Neutrophil (primary cell): ENCODE results near the gene CCSER1.
"Not testable (repeated sequence)": the region's sequence is repeated elsewhere in the genome, so short reads cannot be mapped to it uniquely, and the experiment has no call there.

Experiments used
- H3K27ac ChIP-seq: fragments of 200-600 bp; sonication (generic); 2 replicates; pipeline ENCODE4 v1.5.1; 2016; ENCODE audit warnings: mild to moderate bottlenecking, moderate library complexity
- H3K27me3 ChIP-seq: fragments of 200-600 bp; sonication (generic); 2 replicates; pipeline ENCODE4 v1.6.0; 2016; ENCODE audit warnings: mild to moderate bottlenecking
- H3K36me3 ChIP-seq: fragments of 200-600 bp; sonication (generic); 2 replicates; pipeline ENCODE4 v1.5.1; 2017
- H3K4me1 ChIP-seq, 2 experiments: fragments of 200-600 bp in 1 of 2; sonication (generic) in 1 of 2; 1 replicate in 1 of 2; 2 replicates in 1 of 2; pipeline versions ENCODE4 v1.5.1 to v1.6.1; 2013 to 2016; ENCODE audit warnings: low read depth in 1 of 2, low read length in 1 of 2, mild to moderate bottlenecking in 1 of 2, moderate library complexity in 1 of 2; ENCODE audit not compliant: control insufficient read depth in 1 of 2, insufficient read depth in 1 of 2
- H3K4me3 ChIP-seq, 2 experiments: fragments of 200-600 bp in 1 of 2; sonication (generic) in 1 of 2; 1 replicate in 1 of 2; 2 replicates in 1 of 2; pipeline ENCODE4 v1.5.1; 2013 to 2016; ENCODE audit warnings: low read depth in 1 of 2, low read length in 1 of 2, mild to moderate bottlenecking in 1 of 2, moderate library complexity in 1 of 2
- H3K9me3 ChIP-seq: fragments of 200-600 bp; sonication (generic); 2 replicates; pipeline ENCODE4 v1.5.1; 2016
- CTCF ChIP-seq: fragments of 200-600 bp; sonication (generic); IDR thresholded peaks from 2 replicates; pipeline ENCODE4 v1.5.1; 2016; ENCODE audit warnings: antibody characterized with exemption

CCSER1 gene

DNA sequence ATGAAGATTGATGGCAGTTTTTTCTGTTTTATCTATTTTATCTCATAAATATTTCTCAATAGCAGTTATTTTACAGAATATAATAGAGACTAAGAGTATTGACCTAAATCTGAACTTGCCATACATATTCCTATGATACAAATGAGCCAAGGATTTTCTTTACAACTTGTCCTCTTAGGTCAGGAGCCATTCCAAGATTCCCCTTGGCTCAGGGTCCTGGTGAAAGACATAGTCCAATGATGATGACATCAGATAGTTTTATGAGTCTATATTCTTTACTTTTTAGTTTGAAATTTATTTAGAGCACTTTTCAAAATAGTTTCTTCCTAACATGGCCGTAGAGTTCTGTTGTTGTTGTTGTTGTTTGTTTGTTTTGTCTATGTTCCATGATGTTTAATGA lies 1307.4 kb downstream of the CCSER1 start:
- Histone ChIP-seq H3K27me3 (no peaks in the 10 kb centered on the region), H3K27ac (no peak overlapping the region), H3K9me3 (peaks cover 12% of the 10 kb centered on the region), H3K4me1 (no peaks in the 10 kb centered on the region), H3K36me3 (no peaks in the 10 kb centered on the region), H3K4me3 (no peak overlapping the region)
- TF ChIP-seq CTCF: no peak

DNA sequence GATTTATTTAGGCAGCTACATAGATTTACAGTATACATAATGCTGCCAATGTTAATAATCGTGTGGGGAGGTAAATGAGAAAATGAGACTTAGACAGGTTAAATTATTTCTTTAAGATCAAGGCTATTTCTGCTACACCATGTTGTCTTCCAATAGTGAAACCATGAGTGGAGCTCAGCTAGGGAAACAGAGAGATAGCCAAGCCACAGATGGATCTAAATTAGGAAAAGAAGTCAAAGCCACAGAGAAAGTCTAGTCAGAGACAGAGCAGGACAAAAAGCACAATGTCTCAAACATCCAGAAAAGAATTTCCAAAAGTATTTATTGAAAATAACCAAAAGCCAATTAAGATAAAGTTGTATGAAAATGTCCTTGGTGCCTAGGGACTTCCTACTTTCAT lies 1309.4 kb downstream of the CCSER1 start:
- no peak for TF ChIP-seq CTCF
- Histone ChIP-seq H3K9me3 (peaks cover 9% of the 10 kb centered on the region), H3K36me3 (no peaks in the 10 kb centered on the region), H3K27ac (no peak overlapping the region), H3K4me3 (no peak overlapping the region), H3K4me1 (no peaks in the 10 kb centered on the region), H3K27me3 (no peaks in the 10 kb centered on the region)

DNA sequence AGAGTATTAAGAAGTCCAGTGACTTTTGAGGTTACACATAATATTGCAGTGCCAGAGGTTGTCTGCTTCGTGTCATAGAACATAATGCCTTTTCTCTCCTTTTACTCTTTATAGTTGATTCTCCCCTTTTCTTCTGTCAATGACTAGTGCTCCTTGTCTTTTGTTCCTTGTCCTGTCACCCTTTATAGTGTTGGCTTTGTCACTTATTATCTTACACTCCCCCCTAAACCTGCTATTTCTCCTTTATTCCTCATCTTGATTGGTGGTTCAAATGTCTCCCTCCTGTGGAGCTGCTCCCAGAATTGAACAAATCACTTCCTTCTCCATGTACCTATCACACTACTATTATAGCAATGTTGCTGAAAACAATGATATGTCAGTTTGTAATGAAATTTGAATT lies 1320.0 kb downstream of the CCSER1 start:
- Histone ChIP-seq H3K9me3 (no peaks in the 10 kb centered on the region), H3K27ac (no peak overlapping the region), H3K27me3 (no peaks in the 10 kb centered on the region), H3K4me3 (no peak overlapping the region), H3K4me1 (no peaks in the 10 kb centered on the region), H3K36me3 (no peaks in the 10 kb centered on the region)
- no peak for TF ChIP-seq CTCF

DNA sequence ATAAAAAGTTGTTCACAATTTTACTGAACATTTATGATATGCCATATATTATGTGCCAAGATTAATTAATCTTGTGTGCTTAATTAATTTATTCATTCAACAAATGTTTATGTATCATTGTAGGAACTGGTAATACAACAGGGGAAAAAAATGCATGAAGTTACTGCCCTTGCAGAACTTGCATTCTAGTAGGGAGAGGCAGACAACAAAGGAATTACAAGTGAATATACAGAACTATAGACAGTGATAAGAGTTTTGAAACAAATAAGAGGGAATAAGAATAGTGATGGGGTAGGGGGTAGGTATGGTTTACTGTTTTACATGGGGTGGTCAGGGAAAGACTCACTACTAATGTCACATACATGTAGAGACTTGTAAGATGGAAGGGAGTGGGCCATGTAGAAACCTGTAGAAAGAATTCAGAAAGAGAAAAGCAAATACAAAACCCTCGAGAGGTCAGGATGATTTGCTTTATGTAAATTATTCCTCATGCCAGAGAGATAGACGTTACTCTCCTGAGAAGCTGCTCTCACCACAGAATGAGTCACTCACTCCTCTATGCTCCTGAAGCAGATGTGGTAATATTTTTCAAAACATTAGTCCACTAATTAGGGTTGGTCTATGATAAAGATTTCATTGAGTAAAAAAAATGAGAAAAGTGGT lies 1321.6 kb downstream of the CCSER1 start:
- Histone ChIP-seq H3K36me3 (no peaks in the 10 kb centered on the region), H3K9me3 (no peaks in the 10 kb centered on the region), H3K27ac (no peak overlapping the region), H3K4me1 (no peaks in the 10 kb centered on the region), H3K27me3 (no peaks in the 10 kb centered on the region), H3K4me3 (no peak overlapping the region)
- TF ChIP-seq CTCF: no peak

- TF ChIP-seq CTCF: no peak
- Histone ChIP-seq H3K9me3 (no peaks in the 10 kb centered on the region), H3K4me3 (no peak overlapping the region), H3K27me3 (no peaks in the 10 kb centered on the region), H3K27ac (no peak overlapping the region), H3K4me1 (no peaks in the 10 kb centered on the region), H3K36me3 (no peaks in the 10 kb centered on the region)
These were observed 1326.9 kb downstream of the CCSER1 start for GRCh38 chr4:91454111-91454510.

- not testable (repeated sequence) for H3K4me1 ChIP-seq, H3K9me3 ChIP-seq, H3K27ac ChIP-seq, H3K27me3 ChIP-seq, H3K4me3 ChIP-seq, H3K36me3 ChIP-seq
These were observed 1335.4 kb downstream of the CCSER1 start for GRCh38 chr4:91462566-91462965.
